Nasal cavity respiratory epithelium epithelial cell of viscerocranial mucosa (primary cell): ENCODE results near the gene MICU1. TPM values are rescaled to one million over a fixed set of nuclear protein-coding genes. Genes with fewer than 3 reads are reported as not detected.

Source experiments
- total RNA-seq: library from RNA; depleted of rRNA; stranded (reverse); fragments of >200 nt; gene quantifications from 2 replicates; pipeline ENCODE4 v1.2.3, GENCODE V29; 2014

Gene MICU1
- 22.2 and 24.2 TPM in 2 replicates for total RNA-seq

GRCh38 chr10:72625608-72626443 is at the start of gene MICU1:
Gene MICU1 (minus strand): TSS chr10:72626079. CDS start chr10:72566793, 59,286 bp downstream.

GRCh38 chr10:72354356-72355213 is 271.3 kb downstream of the MICU1 start, which contains the start of gene DNAJB12:
Gene DNAJB12 (minus strand): TSS chr10:72354919. CDS start chr10:72354897, 22 bp downstream.

Other genes starting within 250 kb of the MICU1 start
- gene MCU, start 66.1 kb upstream of the MICU1 start, total RNA-seq, result 33.1 and 43.4 TPM in 2 replicates